ENCODE results near the gene RBPMS2. TPM values are rescaled to one million over a fixed set of nuclear protein-coding genes. Genes with fewer than 3 reads are reported as not detected.
"Not testable (repeated sequence)": the region's sequence is repeated elsewhere in the genome, so short reads cannot be mapped to it uniquely, and the experiment has no call there.

RBPMS2 gene
- total and polyA plus RNA-seq, 2 of the 8 experiments (the other 6 are each of a cell fraction or from before 2014, with no cell fraction given) = 55.8 to 238 TPM

- H3K9me3 ChIP-seq (ENCODE audit: insufficient read depth in 2 of 2, low read depth in 1 of 2, low read length in 1 of 2); H3K27me3 ChIP-seq (replicated peaks in 1 of 4; ENCODE audit: control insufficient read depth in 3 of 4, extremely low read depth in 1 of 4, insufficient read depth in 3 of 4, low read length in 3 of 4); H4K91ac ChIP-seq (replicated peaks; ENCODE audit: insufficient read length, low read length); H4K5ac ChIP-seq (ENCODE audit: insufficient read length, low read depth, low read length); H3K79me2 ChIP-seq (ENCODE audit: control insufficient read depth in 1 of 2, insufficient read depth in 2 of 2, low read length in 2 of 2); H3K4me2 ChIP-seq (ENCODE audit: insufficient read depth in 1 of 2, low read depth in 2 of 2, low read length in 2 of 2); H2AK5ac ChIP-seq (ENCODE audit: low read depth, low read length); H2BK15ac ChIP-seq (ENCODE audit: low read length); H2AFZ ChIP-seq (ENCODE audit: low read length); H4K20me1 ChIP-seq (replicated peaks in 1 of 2; ENCODE audit: control insufficient read depth in 1 of 2, insufficient read depth in 2 of 2, low read length in 2 of 2); H3K56ac ChIP-seq (replicated peaks; ENCODE audit: insufficient read length, low read depth, low read length); H4K8ac ChIP-seq (ENCODE audit: extremely low read depth, insufficient read depth, low read length); H2BK5ac ChIP-seq (ENCODE audit: low read depth, low read length); H3K79me1 ChIP-seq (ENCODE audit: low read depth, low read length); H3K27ac ChIP-seq (ENCODE audit: low read depth, low read length); H3K9ac ChIP-seq (replicated peaks in 1 of 4; ENCODE audit: extremely low read depth in 1 of 4, low read depth in 3 of 4, low read length in 3 of 4); DNase-seq (ENCODE audit: low read depth in 1 of 2, low spot score in 2 of 2); H2BK120ac ChIP-seq (replicated peaks; ENCODE audit: low read depth, low read length); H2BK12ac ChIP-seq (ENCODE audit: low read depth, low read length); H3K23me2 ChIP-seq (ENCODE audit: low read depth, low read length); H3K23ac ChIP-seq (ENCODE audit: insufficient read length); H3K18ac ChIP-seq (ENCODE audit: extremely low read depth, low read length); H3K14ac ChIP-seq (ENCODE audit: insufficient read length); H2BK20ac ChIP-seq (ENCODE audit: low read length); H3K4me3 ChIP-seq (ENCODE audit: extremely low read depth in 1 of 4, insufficient read depth in 2 of 4, low read depth in 3 of 4, low read length in 4 of 4); H3K4ac ChIP-seq (replicated peaks; ENCODE audit: insufficient read length, low read depth, low read length); FAIRE-seq: not testable (repeated sequence)
- ChIA-PET POLR2A (ENCODE audit: partially characterized antibody) (interaction anchor here (0.7 to 24.9 kb wide), 16 partner anchors 3 to 370 kb away, joined by 3 to 748 read pairs (median 4); partner anchors contain the start of genes PIF1, PLEKHO2 and RBPMS2), CTCF (ENCODE audit: partially characterized antibody) (interaction anchor here (0.9 to 25.0 kb wide), 4 partner anchors 9 to 65 kb away, joined by 3 to 883 read pairs (median 6); no protein-coding TSS in a partner anchor)
- peaks cover 9 to 29% (median 23%) of the 10 kb centered on the region in 4 experiments for H3K36me3 ChIP-seq (ENCODE audit: control insufficient read depth in 2 of 4, insufficient read depth in 4 of 4, low read length in 3 of 4)
- peaks cover 17 to 30% (median 22%) of the 10 kb centered on the region in 4 experiments for H3K4me1 ChIP-seq (replicated peaks in 1 of 4; ENCODE audit: control insufficient read depth in 3 of 4, insufficient read depth in 4 of 4, low read length in 3 of 4)
- WGBS, 2 experiments (ENCODE audit: extremely low coverage in 1 of 2, insufficient coverage in 1 of 2, insufficient read length in 1 of 2, insufficient replicate concordance in 2 of 2, low coverage in 1 of 2, low lambda C conversion rate in 2 of 2, missing lambda C conversion rate in 1 of 2) = 95% methylated on average over 8 of the region's 8 CpGs; no CpG with 5 or more reads in 1 of the 2 experiments
Observed at GRCh38 chr15:64814283-64814682, 38.9 kb upstream of the RBPMS2 start.

All from H1 (cell line).